GM19025 (cell line): ENCODE results near the gene CCDC50.

ENCODE experiments used
- ATAC-seq: cut with Tn5 transposase; IDR thresholded peaks from one replicate; pipeline ENCODE4 v1.9.1; 2021; ENCODE audit warnings: mild to moderate bottlenecking, low read depth, moderate library complexity; ENCODE audit not compliant: unreplicated experiment

The CCDC50 gene

DNA sequence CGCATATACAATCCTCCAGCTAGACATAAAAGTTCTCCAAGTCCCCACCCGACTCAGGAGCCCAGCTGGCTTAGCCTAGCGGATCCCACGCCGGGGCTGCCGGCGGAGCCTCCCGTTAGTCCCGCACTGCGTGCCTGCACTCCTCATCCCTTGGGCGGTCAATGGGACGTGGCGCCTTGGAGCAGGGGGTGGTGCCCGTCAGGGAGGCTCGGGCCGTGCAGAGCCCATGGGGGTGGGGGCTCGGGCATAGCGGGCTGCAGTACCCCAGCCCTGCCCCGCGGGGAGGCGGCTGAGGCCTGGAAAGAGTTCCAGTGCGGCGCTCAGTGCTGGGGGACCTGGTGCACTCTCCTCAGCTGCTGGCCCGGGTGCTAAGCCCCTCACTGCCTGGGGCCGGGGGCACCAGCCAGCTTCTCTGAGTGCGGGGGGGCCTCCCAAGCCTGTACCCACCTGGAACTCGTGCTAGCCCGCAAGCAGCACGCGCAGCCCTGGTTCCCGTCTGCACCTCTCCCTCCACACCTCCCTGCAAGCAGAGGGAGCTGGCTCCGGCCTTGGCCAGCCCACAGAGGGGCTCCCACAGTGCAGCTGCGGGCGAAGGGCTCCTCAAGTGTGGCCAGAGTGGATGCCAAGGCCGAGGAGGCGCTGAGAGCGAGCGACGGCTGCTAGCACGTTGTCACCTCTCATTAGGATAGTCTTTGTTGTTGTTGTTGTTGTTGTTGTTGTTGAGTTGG lies 12.2 kb upstream of the CCDC50 start:
- no peak for ATAC-seq

GRCh38 chr3:191320316-191320715 lies 8.9 kb upstream of the CCDC50 start:
- no peak for ATAC-seq

GRCh38 chr3:191321019-191321767 lies 8.0 kb upstream of the CCDC50 start:
- ATAC-seq = no peak

DNA sequence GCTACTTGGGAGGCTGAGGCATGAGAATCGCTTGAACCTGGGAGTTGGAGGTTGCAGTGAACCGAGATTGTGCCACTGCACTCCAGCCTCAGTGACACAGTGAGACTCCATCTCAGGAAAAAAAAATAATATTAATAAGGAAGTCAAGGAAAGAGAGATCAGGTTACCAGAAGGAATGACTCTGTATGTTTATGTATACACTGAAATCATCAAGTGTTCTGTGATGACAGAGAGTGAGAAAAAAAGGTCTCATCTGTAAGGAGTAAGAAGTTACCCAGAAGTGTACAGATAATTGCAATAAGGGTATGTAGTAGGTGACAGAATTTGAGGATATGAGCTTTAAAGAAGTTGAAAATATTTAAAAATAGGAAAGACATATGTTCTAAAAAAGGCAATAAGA lies 4.3 kb upstream of the CCDC50 start:
- no peak for ATAC-seq

DNA sequence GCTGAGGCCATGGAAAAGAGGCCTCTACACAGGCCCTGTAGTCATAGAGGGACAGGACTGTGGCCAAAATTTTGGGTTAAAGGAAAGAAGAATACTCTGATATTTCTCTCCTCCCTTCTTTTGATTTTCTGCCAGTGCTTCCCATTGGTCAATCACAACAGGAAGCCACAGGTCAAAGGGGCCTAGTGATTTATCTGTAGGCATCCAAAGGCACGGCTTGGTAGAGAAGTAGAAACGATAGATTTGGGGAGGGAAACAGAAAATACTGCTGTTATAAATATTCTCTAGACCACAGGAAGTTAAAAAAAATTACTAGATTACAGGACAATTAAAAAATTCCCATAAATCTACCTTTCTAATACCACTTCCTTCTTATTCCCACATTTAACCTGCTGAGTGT lies 1.7 kb upstream of the CCDC50 start:
- ATAC-seq = no peak

- no peak for ATAC-seq
Measured at GRCh38 chr3:191328383-191328961, 722 bp upstream of the CCDC50 start.

DNA sequence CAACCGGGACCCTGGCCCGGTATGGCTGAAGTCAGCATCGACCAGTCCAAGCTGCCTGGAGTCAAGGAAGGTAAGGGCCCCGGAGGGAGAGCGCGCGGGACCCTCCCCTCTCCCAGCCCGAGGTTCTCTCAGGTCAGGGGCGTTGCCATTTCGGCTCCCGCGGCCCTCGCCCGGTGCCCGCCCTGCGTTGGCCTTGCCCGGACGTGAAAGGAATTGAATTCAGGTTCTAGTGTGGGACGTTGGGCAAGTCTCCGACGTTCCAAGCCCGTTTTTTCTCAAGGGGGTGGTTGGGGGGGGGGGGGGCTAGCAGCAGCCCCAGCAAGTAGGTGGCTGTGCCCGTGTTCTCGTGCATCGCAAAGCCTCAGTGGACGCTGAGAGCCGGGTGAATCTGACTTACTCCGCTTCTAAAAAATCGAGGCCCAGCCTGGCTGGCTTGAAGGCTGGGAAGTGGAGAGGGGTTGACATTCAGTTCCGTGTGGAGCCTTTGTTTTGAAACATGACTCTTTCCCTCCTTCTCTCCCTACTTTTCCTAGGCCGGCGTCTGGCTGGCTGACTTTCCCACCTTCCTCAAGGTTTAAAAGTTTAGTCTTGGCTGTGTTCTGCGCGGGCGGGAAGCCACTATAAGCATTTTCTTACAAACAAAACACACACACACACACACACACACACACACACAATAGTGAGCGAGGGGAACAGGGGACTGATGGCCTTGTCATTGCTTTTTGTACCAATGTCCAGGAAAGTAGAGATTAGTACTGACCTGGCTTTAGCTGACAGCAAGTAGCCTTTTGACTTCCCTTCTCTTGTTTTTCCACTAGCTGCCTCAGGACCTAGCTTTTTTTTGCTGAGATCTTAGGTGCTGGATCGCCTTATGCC lies 698 bp downstream of the CCDC50 start, which contains the start of gene UTS2B:
TSS of gene UTS2B (minus strand) at position 873 of the 876 bp plus-strand sequence. CDS start 48,337 bp downstream, outside the sequence.
- ATAC-seq = peak; percentile 22

DNA sequence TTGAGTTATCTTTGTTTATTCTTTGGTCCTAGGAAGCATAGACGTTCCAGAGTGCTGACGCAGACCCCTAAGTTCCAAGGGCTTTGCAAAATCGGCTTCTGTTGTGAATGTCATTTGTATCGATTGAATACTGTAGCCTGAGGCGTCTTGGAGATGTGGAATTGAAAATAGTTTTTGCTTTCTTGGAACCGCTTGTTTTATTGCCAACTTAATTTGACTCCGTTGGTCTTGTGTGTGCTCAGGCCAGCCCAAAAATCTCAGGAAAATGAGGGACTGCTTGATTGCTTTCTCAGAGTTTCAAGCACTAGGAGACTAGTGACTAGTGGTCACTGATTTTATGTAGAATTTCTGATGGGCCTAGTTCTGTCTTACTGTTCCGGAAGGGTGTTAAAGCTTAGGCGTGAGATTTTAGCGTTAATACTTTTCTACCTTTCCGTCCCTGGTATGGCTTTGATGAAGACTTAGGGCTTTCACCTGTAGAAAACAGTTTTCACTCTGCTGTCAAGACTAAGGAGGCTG lies 1.4 kb downstream of the CCDC50 start:
- no peak for ATAC-seq

DNA sequence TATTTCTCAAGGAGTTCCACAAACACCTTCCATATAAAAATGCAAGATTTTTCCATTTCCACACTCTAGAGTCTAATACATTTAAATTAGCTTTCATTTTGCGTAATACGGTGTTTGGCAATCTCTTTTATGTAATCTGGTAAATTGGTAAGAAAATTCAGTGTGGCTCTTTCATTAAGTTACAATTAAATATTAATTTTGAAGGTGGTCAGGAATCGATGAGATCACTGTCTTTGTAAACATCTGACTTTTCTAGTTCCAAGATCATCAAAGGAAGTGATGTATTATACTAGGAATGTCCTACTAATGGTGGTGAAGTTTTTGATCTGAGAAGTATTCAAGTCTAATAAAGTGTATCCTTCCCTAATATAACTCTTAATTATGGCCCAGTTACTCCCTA lies 2.2 kb downstream of the CCDC50 start:
- ATAC-seq = no peak

- no peak for ATAC-seq
Measured at GRCh38 chr3:191333298-191333880, 4.2 kb downstream of the CCDC50 start.

GRCh38 chr3:191334346-191334893 lies 5.2 kb downstream of the CCDC50 start:
- no peak for ATAC-seq

GRCh38 chr3:191336833-191337232 lies 7.6 kb downstream of the CCDC50 start:
- ATAC-seq = no peak

- ATAC-seq = no peak
Measured at GRCh38 chr3:191338177-191338488, 8.9 kb downstream of the CCDC50 start.

DNA sequence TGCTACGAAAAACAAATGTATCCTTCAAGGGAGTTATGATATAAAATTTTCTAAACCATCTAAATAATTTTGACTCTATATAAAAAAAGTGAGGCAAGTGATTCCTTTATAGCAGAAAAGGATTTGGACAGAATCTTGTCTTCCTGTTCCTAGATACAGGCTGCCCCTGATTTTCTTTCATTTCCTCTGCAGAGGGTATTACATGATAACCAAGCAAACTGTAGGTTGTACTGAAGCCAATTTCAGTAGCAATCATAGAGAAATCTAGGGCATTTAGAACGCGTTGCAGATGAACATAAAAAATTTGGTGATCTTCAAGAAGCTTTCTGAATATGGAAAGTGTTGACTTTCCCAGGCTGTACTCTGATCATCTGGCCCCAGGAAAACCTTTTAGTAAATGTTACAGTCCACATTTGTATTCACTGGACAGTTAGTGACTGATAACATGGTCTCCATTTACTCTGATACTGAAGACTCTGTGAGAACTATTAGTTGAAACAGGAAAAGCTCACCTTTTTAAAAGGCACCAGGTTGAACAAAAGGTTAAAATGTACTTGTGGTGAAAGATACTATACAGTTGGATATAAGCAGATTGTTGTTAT lies 10.2 kb downstream of the CCDC50 start:
- ATAC-seq = no peak

DNA sequence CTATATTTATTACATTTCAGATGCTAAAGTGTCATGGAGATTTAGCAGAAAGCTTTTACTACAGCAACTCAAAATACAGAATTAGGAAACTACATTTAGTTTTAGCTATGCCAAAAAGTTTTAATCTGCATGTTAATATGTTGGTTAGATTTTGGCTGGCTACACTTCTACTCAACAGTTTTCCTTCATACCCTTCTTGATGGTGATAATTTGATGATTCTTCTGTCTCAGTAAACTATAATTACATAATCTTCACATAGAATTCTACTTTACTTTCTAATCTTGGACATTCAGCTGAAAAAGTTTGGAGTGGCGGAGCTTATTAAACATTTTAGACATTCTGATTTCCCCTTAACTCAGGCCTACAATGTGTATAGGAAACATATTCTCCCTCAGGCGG lies 11.2 kb downstream of the CCDC50 start:
- no peak for ATAC-seq

- ATAC-seq = no peak
Measured at GRCh38 chr3:191340966-191341365, 11.8 kb downstream of the CCDC50 start.

GRCh38 chr3:191342006-191342405 lies 12.8 kb downstream of the CCDC50 start:
- ATAC-seq = no peak

- ATAC-seq = no peak
Measured at GRCh38 chr3:191342411-191342810, 13.2 kb downstream of the CCDC50 start.

GRCh38 chr3:191343115-191343514 lies 13.9 kb downstream of the CCDC50 start:
- ATAC-seq = no peak
